Mucosa of gallbladder (tissue), 1 donor: ENCODE measurements around the gene SLC66A1. TPM values are rescaled to one million over a fixed set of nuclear protein-coding genes. Genes with fewer than 3 reads are reported as not detected.
"Not testable (repeated sequence)": the region's sequence is repeated elsewhere in the genome, so short reads cannot be mapped to it uniquely, and the experiment has no call there.

ENCODE experiments used
- DNase-seq: peaks from one replicate; pipeline ENCODE4 v3.0.0-alpha.2; 2020; ENCODE audit warnings: low spot score
- total RNA-seq: library from RNA; stranded (reverse); gene quantifications from one replicate; pipeline ENCODE4 v1.2.1, GENCODE V29; 2021
- donor health status: DM: no; HTN: no; CAD: no.

The SLC66A1 gene
- total RNA-seq = 19.9 TPM

GRCh38 chr1:19311931-19312781 is at the start of gene SLC66A1, which contains the start of gene AKR7A2:
Gene SLC66A1, plus strand, starts transcription at chr1:19312326. Its CDS starts 5,352 bp downstream, at chr1:19317678.
Gene AKR7A2, minus strand, starts transcription at chr1:19312144. Its CDS starts 20 bp downstream, at chr1:19312124.
- peak; percentile 93 for DNase-seq

- DNase-seq = no peak
These were observed 49.4 kb upstream of the SLC66A1 start for GRCh38 chr1:19262744-19263143.

- no peak for DNase-seq
These were observed 43.7 kb upstream of the SLC66A1 start for GRCh38 chr1:19268445-19268844.

GRCh38 chr1:19269427-19270342 is 42.4 kb upstream of the SLC66A1 start:
- DNase-seq = not testable (repeated sequence)

GRCh38 chr1:19270343-19270730 is 41.8 kb upstream of the SLC66A1 start:
- not testable (repeated sequence) for DNase-seq

- DNase-seq = no peak
These were observed 40.1 kb upstream of the SLC66A1 start for GRCh38 chr1:19272064-19272463.

- DNase-seq = peak; percentile 83
These were observed 38.9 kb upstream of the SLC66A1 start for GRCh38 chr1:19273106-19273843.

GRCh38 chr1:19273844-19274531 is 38.1 kb upstream of the SLC66A1 start:
- peak; percentile 64 for DNase-seq

- no peak for DNase-seq
These were observed 37.5 kb upstream of the SLC66A1 start for GRCh38 chr1:19274636-19275035.

- DNase-seq = no peak
These were observed 28.2 kb upstream of the SLC66A1 start for GRCh38 chr1:19283891-19284290.

GRCh38 chr1:19284881-19285280 is 27.2 kb upstream of the SLC66A1 start:
- DNase-seq = no peak

GRCh38 chr1:19285366-19285765 is 26.8 kb upstream of the SLC66A1 start:
- peak; percentile 51 for DNase-seq

- not testable (repeated sequence) for DNase-seq
These were observed 26.3 kb upstream of the SLC66A1 start for GRCh38 chr1:19285807-19286206.

GRCh38 chr1:19287436-19288185 is 24.5 kb upstream of the SLC66A1 start:
- DNase-seq = peak; percentile 80

- DNase-seq = peak; percentile 84
These were observed 23.5 kb upstream of the SLC66A1 start, which contains the start of gene AKR7A3 for GRCh38 chr1:19288324-19289241. Gene AKR7A3, minus strand, starts transcription at chr1:19288770. Its CDS starts 61 bp downstream, at chr1:19288709.

GRCh38 chr1:19289244-19289643 is 22.9 kb upstream of the SLC66A1 start:
- DNase-seq = no peak

- DNase-seq = no peak
These were observed 17.5 kb upstream of the SLC66A1 start for GRCh38 chr1:19294638-19295037.

GRCh38 chr1:19300211-19300610 is 11.9 kb upstream of the SLC66A1 start:
- DNase-seq = no peak

GRCh38 chr1:19304081-19304480 is 8.0 kb upstream of the SLC66A1 start:
- not testable (repeated sequence) for DNase-seq
